Measurements from ENCODE around the gene B9D1.

DNA sequence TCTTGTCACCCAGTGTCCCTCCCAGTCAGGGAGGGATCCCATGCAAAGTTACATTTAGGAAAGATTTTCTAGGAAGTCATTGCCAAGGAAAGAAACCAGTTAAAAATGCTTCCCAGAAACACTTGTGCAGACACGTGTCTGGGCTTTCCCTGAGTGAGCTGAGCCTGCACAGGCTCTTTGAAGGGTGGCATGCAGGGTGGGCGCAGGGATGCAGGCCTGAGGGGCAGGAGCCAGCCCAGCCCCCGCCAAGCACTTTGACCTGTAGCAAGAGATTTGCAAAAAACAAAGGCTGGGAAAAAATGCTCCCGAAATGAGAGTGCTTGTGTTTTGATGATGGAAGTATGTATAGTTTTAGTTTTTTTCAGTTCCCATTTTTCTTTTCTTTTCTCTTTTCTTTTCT is 52.4 kb downstream of the B9D1 start:
- TF ChIP-seq CTCF (IDR thresholded peaks at IDR 0.05; ENCODE audit: low read length): no peak
- no peak for TF ChIP-seq EZH2 (optimal IDR thresholded peaks at IDR 0.05; ENCODE audit: low read depth, low read length)
- no peak for TF ChIP-seq EZH2phosphoT487 (IDR thresholded peaks at IDR 0.05; ENCODE audit: low read length)

All from MM.1S (cell line).